HCT116 (cell line): Measurements from ENCODE around the gene SLC22A7. TPM values are rescaled to one million over a fixed set of nuclear protein-coding genes. Genes with fewer than 3 reads are reported as not detected.

Source experiments
- ATAC-seq: fragments of 200-7000 bp; cut with Tn5 transposase; 2 replicates; pipeline ENCODE4 v1.9.1; 2020; ENCODE audit warnings: mild to moderate bottlenecking, moderate library complexity
- BruUV-seq: library from RNA; stranded (reverse); fragments of 400-500 nt; replicated peaks from 2 replicates; lab custom pipeline; 2021; lab: Mats Ljungman, UMichigan
- CTCF ChIA-PET: fragments of 300-600 bp; sonication (Branson Sonifier 250); formaldehyde crosslinking; loops from one replicate; lab custom pipeline; 2021; ENCODE audit warnings: antibody characterized with exemption; lab: Charles Lee
- POLR2A ChIA-PET: fragments of 300-600, 350-600 bp; sonication (Branson Sonifier 250); formaldehyde crosslinking; loops from one replicate; lab custom pipeline; 2021; ENCODE audit warnings: antibody characterized with exemption; lab: Charles Lee
- RAD21 ChIA-PET, 2 experiments: fragments of 300-600 bp; sonication (Branson Sonifier 250); formaldehyde crosslinking; loops; one replicate each; lab custom pipeline; 2023; ENCODE audit warnings: low total read pairs in 2 of 2; ENCODE audit not compliant: uncharacterized antibody in 2 of 2, unreplicated experiment in 2 of 2, low non-redundant PET in 1 of 2; lab: Charles Lee
- DNase-seq: peaks from one replicate; pipeline ENCODE4 v3.0.0-alpha.2; 2010; ENCODE audit warnings: low read depth, low spot score
- H2AFZ ChIP-seq: fragments of 200-600 bp; shearing (Covaris generic), sonication (generic); 2 replicates; pipeline ENCODE4 v1.6.1; 2017; ENCODE audit warnings: low read depth, mixed run types, mixed read lengths, antibody characterized with exemption, low read length; ENCODE audit not compliant: poor library complexity, severe bottlenecking
- H3K27ac ChIP-seq: 2 replicates; pipeline ENCODE4 v1.5.1; 2012; ENCODE audit warnings: low read depth, low read length
- H3K27me3 ChIP-seq: fragments of 200-600 bp; sonication (generic); 2 replicates; pipeline ENCODE4 v1.6.1; 2016; ENCODE audit warnings: mixed run types, low read length, mixed read lengths; ENCODE audit not compliant: insufficient read depth
- H3K36me3 ChIP-seq, 2 experiments: fragments of 200-500 bp in 1 of 2; fragments of 200-600 bp in 1 of 2; sonication (Bioruptor generic) in 1 of 2; sonication (generic) in 1 of 2; 2 replicates each; pipeline versions ENCODE4 v1.5.1 to v1.6.1; 2014 to 2016; ENCODE audit warnings: low read length in 2 of 2, inconsistent platforms in 1 of 2, mixed read lengths in 1 of 2, mixed run types in 1 of 2; ENCODE audit not compliant: insufficient read depth in 2 of 2, control insufficient read depth in 1 of 2
- H3K4me1 ChIP-seq, 2 experiments: fragments of 200-600 bp in 1 of 2; sonication (generic) in 1 of 2; 2 replicates each; pipeline versions ENCODE4 v1.5.1 to v1.6.1; 2012 to 2017; ENCODE audit warnings: low read length in 2 of 2, inconsistent platforms in 1 of 2, mild to moderate bottlenecking in 1 of 2, mixed read lengths in 1 of 2, mixed run types in 1 of 2, moderate library complexity in 1 of 2; ENCODE audit not compliant: insufficient read depth in 2 of 2, control insufficient read depth in 1 of 2
- H3K4me2 ChIP-seq: fragments of 200-600 bp; sonication (generic); 2 replicates; pipeline ENCODE4 v1.6.1; 2017; ENCODE audit warnings: mixed run types, low read length, mixed read lengths
- H3K4me3 ChIP-seq, 2 experiments: fragments of 200-600 bp in 1 of 2; sonication (generic) in 1 of 2; replicated peaks in 1 of 2; 2 replicates each; pipeline ENCODE4 v1.5.1; 2011 to 2016; ENCODE audit warnings: low read length in 2 of 2, control low read depth in 1 of 2, low read depth in 1 of 2, mild to moderate bottlenecking in 1 of 2, mixed read lengths in 1 of 2, mixed run types in 1 of 2
- H3K79me2 ChIP-seq: fragments of 200-600 bp; sonication (generic); 2 replicates; pipeline ENCODE4 v1.6.1; 2017; ENCODE audit warnings: mild to moderate bottlenecking, mixed run types, low read length, moderate library complexity, mixed read lengths; ENCODE audit not compliant: insufficient read depth
- H3K9ac ChIP-seq: fragments of 200-600 bp; sonication (generic); 2 replicates; pipeline ENCODE4 v1.6.1; 2016; ENCODE audit warnings: low read length, mixed read lengths
- H3K9me2 ChIP-seq: fragments of 200-600 bp; sonication (generic), shearing (Covaris generic); 2 replicates; pipeline ENCODE4 v1.6.1; 2017; ENCODE audit warnings: mixed run types, mild to moderate bottlenecking, moderate library complexity; ENCODE audit not compliant: insufficient read depth
- H3K9me3 ChIP-seq, 2 experiments: fragments of 200-500 bp in 1 of 2; fragments of 200-600 bp in 1 of 2; sonication (Bioruptor generic) in 1 of 2; sonication (generic) in 1 of 2; 2 replicates each; pipeline ENCODE4 v1.6.1; 2014 to 2017; ENCODE audit warnings: low read length in 2 of 2, mixed read lengths in 2 of 2, inconsistent platforms in 1 of 2, low read depth in 1 of 2, mild to moderate bottlenecking in 1 of 2, mixed run types in 1 of 2, moderate library complexity in 1 of 2; ENCODE audit not compliant: control insufficient read depth in 1 of 2, insufficient read depth in 1 of 2
- H4K20me1 ChIP-seq: fragments of 200-600 bp; sonication (generic), shearing (Covaris generic); 2 replicates; pipeline ENCODE4 v1.6.1; 2017; ENCODE audit warnings: mixed run types, mild to moderate bottlenecking, moderate library complexity; ENCODE audit not compliant: insufficient read depth
- CBX3 ChIP-seq: IDR thresholded peaks from 2 replicates; pipeline ENCODE4 v1.6.1; 2012; ENCODE audit warnings: low read depth
- CEBPB ChIP-seq: IDR thresholded peaks from 2 replicates; pipeline ENCODE4 v1.6.1; 2012; ENCODE audit warnings: low read depth
- ELF1 ChIP-seq: IDR thresholded peaks from 2 replicates; pipeline ENCODE4 v1.6.1; 2012; ENCODE audit warnings: low read depth, borderline replicate concordance
- EZH2 ChIP-seq: fragments of 200-600 bp; sonication (generic); IDR thresholded peaks from 2 replicates; pipeline ENCODE4 v1.6.1; 2017; ENCODE audit warnings: antibody characterized with exemption, mixed run types
- FOSL1 ChIP-seq: IDR thresholded peaks from 2 replicates; pipeline ENCODE4 v1.6.1; 2012; ENCODE audit warnings: low read depth
- JUND ChIP-seq: IDR thresholded peaks from 2 replicates; pipeline ENCODE4 v1.6.1; 2012
- POLR2AphosphoS5 ChIP-seq: IDR thresholded peaks from 2 replicates; pipeline ENCODE4 v1.6.1; 2011; ENCODE audit warnings: mild to moderate bottlenecking, low read depth, low read length, moderate library complexity
- SIN3A ChIP-seq: IDR thresholded peaks from 2 replicates; pipeline ENCODE4 v1.6.1; 2012; ENCODE audit warnings: low read depth
- SP1 ChIP-seq: IDR thresholded peaks from 2 replicates; pipeline ENCODE4 v1.6.1; 2012; ENCODE audit warnings: low read depth
- YY1 ChIP-seq: IDR thresholded peaks from 2 replicates; pipeline ENCODE4 v1.6.1; 2011; ENCODE audit warnings: low read length, low read depth, moderate library complexity, mild to moderate bottlenecking; ENCODE audit not compliant: insufficient replicate concordance; ENCODE audit errors: extremely low read depth
- ZBTB33 ChIP-seq: IDR thresholded peaks from 2 replicates; pipeline ENCODE4 v1.6.1; 2011; ENCODE audit warnings: mild to moderate bottlenecking, low read length, moderate library complexity; ENCODE audit not compliant: insufficient replicate concordance; ENCODE audit errors: extremely low read depth
- ZFX ChIP-seq: fragments of 450-650 bp; IDR thresholded peaks from 2 replicates; pipeline ENCODE4 v1.6.1; 2017
- ZNF274 ChIP-seq: fragments of 200-500 bp; sonication (Bioruptor generic); IDR thresholded peaks from 2 replicates; pipeline ENCODE4 v1.6.1; 2014; ENCODE audit warnings: mild to moderate bottlenecking, low read depth, low read length, inconsistent platforms
- intact Hi-C: fragments of 100-400 bp; cut with micrococcal nuclease; formaldehyde crosslinking; loops from 2 replicates; pipeline ENCODE4 v1.10.0; 2022
- total RNA-seq: library from RNA; stranded (reverse); gene quantifications from one replicate; pipeline ENCODE4 v1.2.1, GENCODE V29; 2021; ENCODE audit not compliant: unreplicated experiment

Gene SLC22A7
- total RNA-seq, 1 experiment from 2014 or later = not detected

- ChIA-PET POLR2A (no interaction called here), CTCF (interaction anchor here (1.5 kb wide), 1 partner anchor 20 kb away, joined by 6 read pairs; no protein-coding TSS in a partner anchor), RAD21 (no interaction called here)
- Histone ChIP-seq H3K4me1 (peaks cover 2 to 8% of the 10 kb centered on the region in 2 experiments; a peak in 3 of 4 replicates), H3K9me3 (no peaks in the 10 kb centered on the region), H2AFZ (no peak overlapping the region), H3K9me2 (no peaks in the 10 kb centered on the region), H3K27me3 (no peaks in the 10 kb centered on the region), H3K9ac (no peak overlapping the region), H3K79me2 (no peaks in the 10 kb centered on the region), H3K4me3 (no peak overlapping the region), H4K20me1 (no peaks in the 10 kb centered on the region), H3K4me2 (no peak overlapping the region), H3K27ac (no peak overlapping the region), H3K36me3 (no peaks in the 10 kb centered on the region)
- no peak for ATAC-seq
- DNase-seq = no peak
- BruUV-seq = no TSS peak
- TF ChIP-seq ZNF274 (no peak), SP1 (no peak), SIN3A (no peak), CEBPB (no peak), FOSL1 (no peak), ZFX (no peak), JUND (no peak), ELF1 (no peak), POLR2AphosphoS5 (no peak), EZH2 (no peak), CBX3 (no peak), YY1 (no peak), ZBTB33 (no peak)
- intact Hi-C loops = no loop called here
Observed at GRCh38 chr6:43313813-43314212, 15.8 kb downstream of the SLC22A7 start.
